ENCODE results near the gene SIGLEC14.

GRCh38 chr19:51687791-51688670 is 41.4 kb upstream of the SIGLEC14 start:
- TF ChIP-seq CTCF (IDR thresholded peaks at IDR 0.05 in 4 of 5, conservative IDR thresholded peaks at IDR 0.05 in 1 of 5), result no peak
- no peak for TF ChIP-seq POLR2A (IDR thresholded peaks at IDR 0.05)
